Measurements from ENCODE around the gene KRT2. TPM values are rescaled to one million over a fixed set of nuclear protein-coding genes. Genes with fewer than 3 reads are reported as not detected.

Gene KRT2
- total RNA-seq, 1 experiment from 2014 or later, result not detected

- TF ChIP-seq ZNF281 (CRISPR knock-in tag; IDR thresholded peaks at IDR 0.05) (no peak), ESRRA (CRISPR knock-in tag; IDR thresholded peaks at IDR 0.05; ENCODE audit: borderline replicate concordance) (no peak), ZBTB21 (CRISPR knock-in tag; IDR thresholded peaks at IDR 0.05; ENCODE audit: borderline replicate concordance) (peak; percentile 52; the same call in 1 of the 2 replicates)
- TF ChIP-seq, protein P1, sequence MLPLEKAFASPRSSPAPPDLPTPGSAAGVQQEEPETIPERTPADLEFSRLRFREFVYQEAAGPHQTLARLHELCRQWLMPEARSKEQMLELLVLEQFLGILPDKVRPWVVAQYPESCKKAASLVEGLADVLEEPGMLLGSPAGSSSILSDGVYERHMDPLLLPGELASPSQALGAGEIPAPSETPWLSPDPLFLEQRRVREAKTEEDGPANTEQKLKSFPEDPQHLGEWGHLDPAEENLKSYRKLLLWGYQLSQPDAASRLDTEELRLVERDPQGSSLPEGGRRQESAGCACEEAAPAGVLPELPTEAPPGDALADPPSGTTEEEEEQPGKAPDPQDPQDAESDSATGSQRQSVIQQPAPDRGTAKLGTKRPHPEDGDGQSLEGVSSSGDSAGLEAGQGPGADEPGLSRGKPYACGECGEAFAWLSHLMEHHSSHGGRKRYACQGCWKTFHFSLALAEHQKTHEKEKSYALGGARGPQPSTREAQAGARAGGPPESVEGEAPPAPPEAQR (CRISPR knock-in tag; IDR thresholded peaks at IDR 0.05), result no peak
These were observed 39.2 kb upstream of the KRT2 start (continued) for GRCh38 chr12:52691076-52691840.

GRCh38 chr12:52690351-52691075, 38.5 kb upstream of the KRT2 start:
- peak; percentile 65 for ATAC-seq
- POLR2A ChIA-PET, result no interaction called here
- Mint-ChIP-seq H3K4me1 (peaks cover 14% of the 10 kb centered on the region), H3K36me3 (no peaks in the 10 kb centered on the region), H3K4me3 (peak overlapping the region; percentile 68), H3K9me3 (no peaks in the 10 kb centered on the region), H3K27me3 (ENCODE audit: low read depth) (peaks cover 47% of the 10 kb centered on the region), H3K27ac (no peak overlapping the region)
- DNase-seq (ENCODE audit: low spot score), result no peak
- CTCF ChIA-PET, result interaction anchor here (0.7 to 7.1 kb wide), 15 partner anchors 15 to 318 kb away, joined by 3 to 64 read pairs (median 5); no protein-coding TSS in a partner anchor
- TF ChIP-seq, protein P2, sequence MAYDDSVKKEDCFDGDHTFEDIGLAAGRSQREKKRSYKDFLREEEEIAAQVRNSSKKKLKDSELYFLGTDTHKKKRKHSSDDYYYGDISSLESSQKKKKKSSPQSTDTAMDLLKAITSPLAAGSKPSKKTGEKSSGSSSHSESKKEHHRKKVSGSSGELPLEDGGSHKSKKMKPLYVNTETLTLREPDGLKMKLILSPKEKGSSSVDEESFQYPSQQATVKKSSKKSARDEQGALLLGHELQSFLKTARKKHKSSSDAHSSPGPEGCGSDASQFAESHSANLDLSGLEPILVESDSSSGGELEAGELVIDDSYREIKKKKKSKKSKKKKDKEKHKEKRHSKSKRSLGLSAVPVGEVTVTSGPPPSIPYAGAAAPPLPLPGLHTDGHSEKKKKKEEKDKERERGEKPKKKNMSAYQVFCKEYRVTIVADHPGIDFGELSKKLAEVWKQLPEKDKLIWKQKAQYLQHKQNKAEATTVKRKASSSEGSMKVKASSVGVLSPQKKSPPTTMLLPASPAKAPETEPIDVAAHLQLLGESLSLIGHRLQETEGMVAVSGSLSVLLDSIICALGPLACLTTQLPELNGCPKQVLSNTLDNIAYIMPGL (CRISPR knock-in tag; IDR thresholded peaks at IDR 0.05), result no peak
- TF ChIP-seq TEAD1 (CRISPR knock-in tag; IDR thresholded peaks at IDR 0.05) (no peak), USF2 (CRISPR knock-in tag; IDR thresholded peaks at IDR 0.05) (no peak)
- TF ChIP-seq, protein P3, sequence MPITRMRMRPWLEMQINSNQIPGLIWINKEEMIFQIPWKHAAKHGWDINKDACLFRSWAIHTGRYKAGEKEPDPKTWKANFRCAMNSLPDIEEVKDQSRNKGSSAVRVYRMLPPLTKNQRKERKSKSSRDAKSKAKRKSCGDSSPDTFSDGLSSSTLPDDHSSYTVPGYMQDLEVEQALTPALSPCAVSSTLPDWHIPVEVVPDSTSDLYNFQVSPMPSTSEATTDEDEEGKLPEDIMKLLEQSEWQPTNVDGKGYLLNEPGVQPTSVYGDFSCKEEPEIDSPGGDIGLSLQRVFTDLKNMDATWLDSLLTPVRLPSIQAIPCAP (CRISPR knock-in tag; IDR thresholded peaks at IDR 0.05), result no peak

DNA sequence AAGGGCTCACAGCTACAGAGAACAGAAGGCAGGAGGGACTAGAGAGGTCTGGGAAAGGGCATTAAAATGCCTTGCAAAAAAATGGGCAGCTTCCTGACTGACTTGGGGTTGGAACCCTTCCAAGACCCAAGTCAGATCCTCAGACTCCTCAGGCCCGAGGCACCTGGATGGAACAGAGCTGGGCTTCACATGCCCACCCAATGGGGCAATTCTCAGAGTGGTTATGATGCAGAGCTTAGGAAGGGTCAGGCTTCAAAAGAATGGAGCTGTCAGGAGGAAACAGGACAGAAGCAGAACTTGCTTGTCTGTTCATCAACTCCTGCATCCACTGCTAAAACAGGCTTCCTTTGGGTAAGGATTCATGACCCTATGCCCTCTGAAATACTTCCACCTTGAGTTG, 37.9 kb upstream of the KRT2 start:
- POLR2A ChIA-PET, result no interaction called here
- Mint-ChIP-seq H3K4me1 (peaks cover 14% of the 10 kb centered on the region), H3K9me3 (no peaks in the 10 kb centered on the region), H3K27ac (no peak overlapping the region), H3K36me3 (no peaks in the 10 kb centered on the region), H3K27me3 (ENCODE audit: low read depth) (peaks cover 47% of the 10 kb centered on the region), H3K4me3 (no peak overlapping the region)
- TF ChIP-seq ATF6 (CRISPR knock-in tag; IDR thresholded peaks at IDR 0.05), result no peak
- TF ChIP-seq JAZF1 (CRISPR knock-in tag; IDR thresholded peaks at IDR 0.05), result no peak
- TF ChIP-seq, protein P4, sequence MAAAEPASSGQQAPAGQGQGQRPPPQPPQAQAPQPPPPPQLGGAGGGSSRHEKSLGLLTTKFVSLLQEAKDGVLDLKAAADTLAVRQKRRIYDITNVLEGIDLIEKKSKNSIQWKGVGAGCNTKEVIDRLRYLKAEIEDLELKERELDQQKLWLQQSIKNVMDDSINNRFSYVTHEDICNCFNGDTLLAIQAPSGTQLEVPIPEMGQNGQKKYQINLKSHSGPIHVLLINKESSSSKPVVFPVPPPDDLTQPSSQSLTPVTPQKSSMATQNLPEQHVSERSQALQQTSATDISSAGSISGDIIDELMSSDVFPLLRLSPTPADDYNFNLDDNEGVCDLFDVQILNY (CRISPR knock-in tag; IDR thresholded peaks at IDR 0.05), result no peak
- TF ChIP-seq IRF2 (CRISPR knock-in tag; IDR thresholded peaks at IDR 0.05; ENCODE audit: borderline replicate concordance, low read depth), result no peak
- ATAC-seq (no peak), DNase-seq (ENCODE audit: low spot score) (no peak)
- CTCF ChIA-PET, result interaction anchor here (1.3 to 7.1 kb wide), 5 partner anchors 25 to 190 kb away, joined by 4 to 64 read pairs (median 38); no protein-coding TSS in a partner anchor
